ENCODE results near the gene FGF23. TPM values are rescaled to one million over a fixed set of nuclear protein-coding genes. Genes with fewer than 3 reads are reported as not detected.

The FGF23 gene
- total RNA-seq, 2 experiments from 2014 or later: not detected

DNA sequence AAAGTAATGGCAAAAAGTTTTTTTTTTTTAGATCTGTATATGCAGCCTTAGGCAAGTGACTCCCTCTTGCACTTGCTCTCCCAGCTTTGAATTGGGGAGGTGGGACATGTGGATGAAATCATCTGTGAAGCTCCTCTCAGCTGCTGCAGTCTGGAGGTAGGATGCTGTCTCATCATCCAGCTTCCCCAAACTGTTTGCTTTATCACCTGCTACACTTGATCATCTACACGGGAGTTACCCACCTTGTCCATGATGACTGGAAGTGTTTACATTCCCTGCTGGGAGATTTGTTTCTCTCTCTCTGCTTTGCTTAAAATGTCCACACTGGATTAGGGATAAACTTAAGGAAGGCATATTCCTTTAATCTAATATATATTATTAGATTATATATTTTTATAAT is 8.5 kb upstream of the FGF23 start:
- Mint-ChIP-seq H3K9me3 (no peaks in the 10 kb centered on the region), H3K36me3 (ENCODE audit: low read depth) (no peaks in the 10 kb centered on the region), H3K27me3 (peaks cover 6% of the 10 kb centered on the region), H3K4me3 (no peak overlapping the region), H3K27ac (no peak overlapping the region), H3K4me1 (ENCODE audit: low read depth) (peaks cover 11% of the 10 kb centered on the region)
- DNase-seq (no peak), ATAC-seq (no peak)
- ChIA-PET CTCF (no interaction called here), POLR2A (no interaction called here)
- intact Hi-C loops (cut with micrococcal nuclease): no loop called here
- TF ChIP-seq CTCF (IDR thresholded peaks at IDR 0.05): no peak

DNA sequence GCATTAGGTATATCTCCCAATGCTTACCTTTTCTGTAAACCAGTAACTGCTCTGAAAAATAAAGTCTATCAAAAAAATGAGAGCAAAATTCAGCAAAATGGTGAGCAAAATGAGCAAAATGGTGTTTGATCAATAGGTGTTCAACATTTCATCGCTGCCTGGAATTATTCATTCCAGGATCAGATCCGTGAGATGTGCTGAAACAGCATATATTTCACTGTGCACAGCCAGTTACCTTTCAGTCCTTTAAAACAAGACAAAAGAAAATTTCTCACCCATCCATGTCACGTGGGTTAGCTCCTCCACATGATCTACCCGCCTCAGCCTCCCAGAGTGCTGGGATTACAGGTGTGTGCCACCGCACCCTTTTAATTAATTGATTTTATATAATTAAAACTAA is 8.1 kb upstream of the FGF23 start:
- CTCF ChIA-PET: no interaction called here
- peaks cover 6% of the 10 kb centered on the region for H3K27me3 Mint-ChIP-seq

DNA sequence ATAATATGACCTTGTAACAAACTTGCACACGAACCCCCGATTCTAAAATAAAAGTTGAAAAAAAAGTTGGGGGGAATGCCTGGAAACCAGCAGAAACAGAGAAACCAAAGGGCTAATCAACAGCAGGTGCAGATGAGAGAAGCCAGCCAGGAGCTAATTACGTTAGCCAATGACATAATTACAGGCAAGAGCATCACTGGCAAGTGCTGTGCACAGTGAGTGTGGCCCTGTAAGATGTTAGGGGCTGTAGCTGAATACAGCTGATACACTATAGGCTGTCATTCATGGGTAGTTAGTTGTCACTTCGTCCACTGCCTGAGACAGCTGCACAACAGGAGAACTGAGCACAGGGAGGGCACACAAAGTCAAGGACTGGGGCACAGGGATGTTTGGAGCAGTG is 7.3 kb upstream of the FGF23 start:
- peaks cover 6% of the 10 kb centered on the region for H3K27me3 Mint-ChIP-seq
- peaks cover 3% of the 10 kb centered on the region for H3K4me1 Mint-ChIP-seq (ENCODE audit: low read depth)
- intact Hi-C loops (cut with micrococcal nuclease): no loop called here
- no peak for DNase-seq
- H3K4me3 Mint-ChIP-seq: no peak overlapping the region
- H3K9me3 Mint-ChIP-seq: no peaks in the 10 kb centered on the region
- TF ChIP-seq CTCF (IDR thresholded peaks at IDR 0.05): no peak
- CTCF ChIA-PET: interaction anchor here (1.0 to 1.5 kb wide), 3 partner anchors 34 to 141 kb away, joined by 3 to 5 read pairs (median 4); no protein-coding TSS in a partner anchor
- H3K27ac Mint-ChIP-seq: no peak overlapping the region
- POLR2A ChIA-PET: interaction anchor here (0.6 kb wide), 1 partner anchor 157 kb away, joined by 3 read pairs; no protein-coding TSS in a partner anchor
- ATAC-seq: no peak
- H3K36me3 Mint-ChIP-seq (ENCODE audit: low read depth): no peaks in the 10 kb centered on the region

More for the DNA sequence above, 8.1 kb upstream of the FGF23 start:
- Mint-ChIP-seq H3K36me3 (ENCODE audit: low read depth) (no peaks in the 10 kb centered on the region), H3K27ac (no peak overlapping the region), H3K4me1 (ENCODE audit: low read depth) (peaks cover 7% of the 10 kb centered on the region), H3K9me3 (no peaks in the 10 kb centered on the region), H3K4me3 (no peak overlapping the region)
- ATAC-seq: no peak
- TF ChIP-seq CTCF (IDR thresholded peaks at IDR 0.05): no peak
- POLR2A ChIA-PET: no interaction called here
- DNase-seq: no peak
- intact Hi-C loops (cut with micrococcal nuclease): no loop called here

DNA sequence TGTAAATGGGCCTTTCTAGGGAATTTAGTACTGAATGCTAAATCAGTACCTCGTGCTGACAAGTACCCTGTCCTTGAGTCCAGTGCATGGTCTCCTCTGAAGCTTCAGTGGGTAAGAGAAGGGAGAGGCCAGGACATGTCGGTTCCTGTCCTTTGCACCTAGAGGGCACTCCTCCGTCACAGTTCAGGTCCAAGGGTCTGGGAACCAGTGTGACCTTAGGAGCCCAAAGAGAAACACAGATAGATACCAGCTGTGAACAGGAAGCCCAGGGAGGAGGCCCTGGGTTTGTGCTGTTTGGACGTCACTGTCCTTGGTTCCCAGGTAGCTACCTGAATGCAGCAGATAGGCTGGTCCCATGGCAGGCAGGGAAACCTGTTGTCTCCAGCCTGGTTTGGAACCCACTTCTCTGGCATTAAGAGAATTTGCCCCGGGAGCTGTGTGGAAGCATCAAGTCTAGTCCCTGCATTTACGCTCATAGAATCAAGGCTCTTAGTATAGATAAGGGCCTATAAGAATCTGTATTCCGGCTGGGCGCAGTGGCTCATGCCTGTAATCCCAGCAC is 3.9 kb upstream of the FGF23 start:
- Mint-ChIP-seq H3K4me3 (no peak overlapping the region), H3K4me1 (ENCODE audit: low read depth) (no peaks in the 10 kb centered on the region), H3K27me3 (peaks cover 13% of the 10 kb centered on the region), H3K9me3 (no peaks in the 10 kb centered on the region), H3K27ac (no peak overlapping the region), H3K36me3 (ENCODE audit: low read depth) (no peaks in the 10 kb centered on the region)
- peak; percentile 47 for ATAC-seq
- ChIA-PET POLR2A (interaction anchor here (1.0 kb wide), 1 partner anchor 15 kb away, joined by 3 read pairs; no protein-coding TSS in a partner anchor), CTCF (interaction anchor here (1.4 kb wide), 1 partner anchor 27 kb away, joined by 4 read pairs; no protein-coding TSS in a partner anchor)
- intact Hi-C loops (cut with micrococcal nuclease): no loop called here
- no peak for TF ChIP-seq CTCF (IDR thresholded peaks at IDR 0.05)
- DNase-seq: peak; percentile 34

GRCh38 chr12:4380332-4380731 is 820 bp upstream of the FGF23 start:
- Mint-ChIP-seq H3K4me3 (no peak overlapping the region), H3K4me1 (ENCODE audit: low read depth) (no peaks in the 10 kb centered on the region), H3K27ac (no peak overlapping the region), H3K36me3 (ENCODE audit: low read depth) (no peaks in the 10 kb centered on the region), H3K9me3 (no peaks in the 10 kb centered on the region), H3K27me3 (peaks cover 15% of the 10 kb centered on the region)
- ChIA-PET CTCF (interaction anchor here (0.9 to 1.5 kb wide), 4 partner anchors 22 to 495 kb away, joined by 3 to 6 read pairs (median 4); no protein-coding TSS in a partner anchor), POLR2A (interaction anchor here (1.0 kb wide), 1 partner anchor 158 kb away, joined by 3 read pairs; a partner anchor contains a TSS)
- no peak for DNase-seq
- no peak for ATAC-seq
- intact Hi-C loops (cut with micrococcal nuclease): no loop called here
- no peak for TF ChIP-seq CTCF (IDR thresholded peaks at IDR 0.05)

All from activated CD8-positive, alpha-beta T cell treated with anti-CD3 and anti-CD28 coated beads for 36 hours (primary cell).